Measurements from ENCODE around the gene ATAD1.

The ATAD1 gene

DNA sequence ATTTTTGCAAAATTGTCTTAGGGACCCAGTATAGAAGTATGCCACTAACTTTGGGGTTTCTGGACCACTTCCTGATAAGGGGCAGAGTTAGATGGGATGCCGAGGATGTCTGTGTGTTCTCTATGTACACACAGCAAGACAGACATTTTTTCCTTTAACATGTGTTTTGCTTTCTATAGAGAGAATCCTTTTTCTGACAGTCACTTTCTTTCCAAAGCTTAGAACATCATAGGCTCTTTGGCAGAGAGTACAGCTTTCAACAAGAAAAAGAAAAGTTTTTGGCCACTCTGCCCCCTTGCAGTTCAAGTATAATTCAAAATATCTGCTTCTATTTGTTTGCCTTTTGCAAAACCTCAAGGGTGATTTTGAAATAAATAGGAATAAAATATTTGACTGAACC lies 114.3 kb downstream of the ATAD1 start:
- H3K4me3 ChIP-seq (ENCODE audit: low read length): no peak overlapping the region
- H3K9me3 ChIP-seq (ENCODE audit: low read length): no peaks in the 10 kb centered on the region
- no peaks in the 10 kb centered on the region for H3K27me3 ChIP-seq (ENCODE audit: insufficient read depth, low read length)
- H2AFZ ChIP-seq (ENCODE audit: low read depth, low read length): no peak overlapping the region
- no peaks in the 10 kb centered on the region for H3K36me3 ChIP-seq (ENCODE audit: insufficient read depth, low read length)
- H3K4me1 ChIP-seq (ENCODE audit: insufficient read depth, low read length): no peaks in the 10 kb centered on the region

DNA sequence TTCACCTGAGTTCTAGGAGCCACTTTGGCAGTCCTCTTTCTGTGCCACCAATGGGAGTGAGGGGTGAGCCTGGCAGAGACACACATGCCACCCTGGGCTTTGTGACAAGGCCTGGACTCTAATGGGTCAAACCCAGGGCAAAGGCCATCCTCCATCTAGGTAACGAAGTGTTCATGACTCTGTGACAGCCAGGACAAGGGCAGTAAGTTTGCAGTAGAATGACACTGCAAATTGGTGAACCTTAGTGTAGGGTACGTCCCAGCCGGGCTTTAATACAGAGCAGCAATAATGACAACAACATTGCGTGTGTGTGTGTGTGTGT lies 115.1 kb downstream of the ATAD1 start:
- no peaks in the 10 kb centered on the region for H3K9me3 ChIP-seq (ENCODE audit: low read length)
- H3K4me3 ChIP-seq (ENCODE audit: low read length): no peak overlapping the region
- no peaks in the 10 kb centered on the region for H3K36me3 ChIP-seq (ENCODE audit: insufficient read depth, low read length)
- no peaks in the 10 kb centered on the region for H3K4me1 ChIP-seq (ENCODE audit: insufficient read depth, low read length)
- H2AFZ ChIP-seq (ENCODE audit: low read depth, low read length): no peak overlapping the region
- H3K27me3 ChIP-seq (ENCODE audit: insufficient read depth, low read length): no peaks in the 10 kb centered on the region

DNA sequence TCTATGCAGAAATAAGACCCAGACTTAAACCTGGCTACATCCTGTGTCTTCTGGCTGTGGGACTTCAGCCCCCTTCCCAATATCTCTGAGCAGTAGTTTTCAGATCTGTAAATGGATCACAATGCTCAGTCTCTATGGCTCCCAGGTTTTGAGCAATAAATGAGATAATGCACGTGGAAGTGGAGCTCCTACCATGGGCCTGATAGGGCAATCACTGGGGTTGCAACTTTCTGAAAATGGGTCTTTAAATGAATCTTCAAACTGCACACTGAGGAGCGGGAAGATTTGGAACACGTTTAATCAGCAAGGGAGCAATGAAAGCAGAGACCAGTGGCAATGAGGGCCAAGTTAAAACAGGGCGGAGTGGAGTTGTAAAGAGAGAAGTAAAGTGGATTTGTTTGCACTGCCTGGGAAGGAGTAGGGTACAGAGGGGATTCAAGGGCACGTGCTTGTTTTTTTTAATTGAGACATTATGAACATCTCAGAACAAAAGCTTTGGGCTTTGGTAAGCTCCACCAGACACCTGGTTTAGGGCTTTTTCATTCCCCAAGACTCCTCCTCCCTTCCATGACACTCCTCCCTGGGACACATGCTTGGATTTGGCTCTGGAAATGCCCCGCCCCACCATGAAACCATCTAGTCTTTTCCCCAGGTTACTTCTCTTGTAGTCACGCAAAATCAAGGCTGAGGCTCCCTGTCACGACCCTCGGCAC lies 115.6 kb downstream of the ATAD1 start:
- H3K4me3 ChIP-seq (ENCODE audit: low read length): no peak overlapping the region
- no peaks in the 10 kb centered on the region for H3K4me1 ChIP-seq (ENCODE audit: insufficient read depth, low read length)
- H3K36me3 ChIP-seq (ENCODE audit: insufficient read depth, low read length): no peaks in the 10 kb centered on the region
- no peaks in the 10 kb centered on the region for H3K9me3 ChIP-seq (ENCODE audit: low read length)
- H2AFZ ChIP-seq (ENCODE audit: low read depth, low read length): no peak overlapping the region
- H3K27me3 ChIP-seq (ENCODE audit: insufficient read depth, low read length): no peaks in the 10 kb centered on the region

Measured in neuron (in vitro differentiated cells).